Activated CD4-positive, alpha-beta memory T cell treated with anti-CD3 and anti-CD28 coated beads for 36 hours (primary cell): ENCODE results near the gene PSMA2. TPM values are rescaled to one million over a fixed set of nuclear protein-coding genes. Genes with fewer than 3 reads are reported as not detected.
A peak's percentile ranks its signal among the peaks of the same experiment; 100 is the strongest.
"Not testable (repeated sequence)": the region's sequence is repeated elsewhere in the genome, so short reads cannot be mapped to it uniquely, and the experiment has no call there.

Experiments
- CTCF ChIA-PET: fragments of 350-600 bp; sonication (Branson Sonifier 250); formaldehyde crosslinking; loops from one replicate; lab custom pipeline; 2021; ENCODE audit warnings: antibody characterized with exemption, inconsistent platforms; lab: Charles Lee
- POLR2A ChIA-PET: fragments of 350-600 bp; sonication (Branson Sonifier 250); formaldehyde crosslinking; loops from one replicate; lab custom pipeline; 2021; ENCODE audit warnings: antibody characterized with exemption; lab: Charles Lee
- DNase-seq: peaks from one replicate; pipeline ENCODE4 v3.0.0-alpha.2; 2020
- H3K27ac Mint-ChIP-seq: one replicate; pipeline ENCODE4 v1.8.0; 2021; ENCODE audit warnings: mixed read lengths
- H3K27me3 Mint-ChIP-seq: one replicate; pipeline ENCODE4 v1.8.0; 2021; ENCODE audit warnings: mixed read lengths
- H3K36me3 Mint-ChIP-seq: one replicate; pipeline ENCODE4 v1.8.0; 2021; ENCODE audit warnings: mixed read lengths
- H3K4me1 Mint-ChIP-seq: one replicate; pipeline ENCODE4 v1.8.0; 2021; ENCODE audit warnings: low read depth, mixed read lengths
- H3K4me3 Mint-ChIP-seq: one replicate; pipeline ENCODE4 v1.8.0; 2021; ENCODE audit warnings: mild to moderate bottlenecking, mixed read lengths
- H3K9me3 Mint-ChIP-seq: one replicate; pipeline ENCODE4 v1.8.0; 2021; ENCODE audit warnings: mixed read lengths
- intact Hi-C: fragments of 100-400 bp; cut with micrococcal nuclease; formaldehyde crosslinking; loops from one replicate; pipeline ENCODE4 v1.15.1; 2023
- total RNA-seq, 2 experiments: library from RNA; stranded (reverse); gene quantifications; one replicate each; pipeline ENCODE4 v1.2.3, GENCODE V29; 2021

The PSMA2 gene
- total RNA-seq, 2 experiments from 2014 or later = 196 to 200 TPM

DNA sequence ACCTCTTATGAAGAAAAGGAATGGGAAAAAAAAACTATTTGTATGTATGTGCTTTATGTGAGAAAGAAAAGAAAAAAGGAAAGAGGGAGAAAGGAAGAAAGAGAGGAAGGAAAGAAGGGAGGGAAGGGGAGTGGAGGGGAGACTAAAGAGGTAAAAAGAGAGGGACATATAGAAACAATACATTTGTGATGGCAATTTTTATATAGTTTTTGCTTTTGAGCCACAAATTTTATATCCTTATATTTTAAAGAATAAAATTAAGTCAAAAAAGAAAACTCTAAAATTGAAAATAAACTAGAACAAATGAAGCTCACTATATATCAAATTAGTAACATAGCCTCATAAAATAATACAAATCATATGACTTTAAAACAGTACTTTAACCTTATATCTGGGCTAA lies 31.1 kb downstream of the PSMA2 start:
- Mint-ChIP-seq H3K4me3 (no peak overlapping the region), H3K4me1 (peaks cover 3% of the 10 kb centered on the region), H3K9me3 (peaks cover 2% of the 10 kb centered on the region), H3K36me3 (no peaks in the 10 kb centered on the region), H3K27ac (no peak overlapping the region), H3K27me3 (no peaks in the 10 kb centered on the region)
- POLR2A ChIA-PET = no interaction called here
- CTCF ChIA-PET = no interaction called here
- no peak for DNase-seq
- intact Hi-C loops = no loop called here

DNA sequence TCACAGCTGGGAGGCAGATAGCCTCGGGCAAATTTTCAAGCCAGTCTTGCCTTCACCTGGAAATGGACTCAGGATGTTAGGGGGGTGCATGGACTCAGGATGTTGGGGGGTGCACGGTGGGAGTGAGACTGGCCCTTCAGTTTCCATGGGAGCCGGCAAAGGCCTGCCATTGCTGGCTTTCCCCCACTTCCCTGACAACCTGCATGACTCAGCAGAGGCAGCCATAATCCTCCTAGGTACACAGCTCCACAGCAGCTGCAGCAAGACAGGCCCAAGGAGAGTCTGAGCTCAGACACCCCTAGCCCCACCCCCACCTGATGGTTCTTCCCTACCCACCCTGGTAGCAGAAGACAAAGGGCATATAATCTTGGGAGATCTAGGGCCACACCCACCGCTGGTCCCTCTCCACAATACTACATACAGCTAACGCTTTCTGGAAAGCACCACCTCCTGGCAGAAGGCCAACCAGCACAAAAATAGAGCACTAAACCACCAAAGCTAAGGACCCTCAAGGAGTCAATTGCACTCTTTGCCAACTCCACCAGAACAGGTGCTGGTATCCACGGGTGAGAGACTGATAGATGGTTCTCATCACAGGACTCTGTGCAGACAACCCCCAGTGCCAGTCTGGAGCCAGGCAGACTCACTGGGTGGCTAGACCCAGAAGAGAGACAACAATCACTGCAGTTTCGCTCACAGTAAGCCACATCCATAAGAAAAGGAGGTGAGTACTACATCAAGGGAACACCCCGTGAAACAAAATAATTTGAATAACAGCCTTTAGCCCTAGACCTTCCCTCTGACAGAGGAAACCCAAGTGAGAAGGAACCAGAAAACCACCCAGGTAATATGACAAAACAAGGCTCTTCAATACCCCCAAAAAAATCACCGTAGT lies 38.4 kb downstream of the PSMA2 start:
- CTCF ChIA-PET = no interaction called here
- H3K4me3 Mint-ChIP-seq = no peak overlapping the region
- peaks cover 20% of the 10 kb centered on the region for H3K9me3 Mint-ChIP-seq
- no peak for DNase-seq
- H3K36me3 Mint-ChIP-seq = peaks cover 16% of the 10 kb centered on the region
- peaks cover 5% of the 10 kb centered on the region for H3K4me1 Mint-ChIP-seq
- H3K27me3 Mint-ChIP-seq = peaks cover 2% of the 10 kb centered on the region
- no peak overlapping the region for H3K27ac Mint-ChIP-seq
- intact Hi-C loops = no loop called here
- POLR2A ChIA-PET = no interaction called here

DNA sequence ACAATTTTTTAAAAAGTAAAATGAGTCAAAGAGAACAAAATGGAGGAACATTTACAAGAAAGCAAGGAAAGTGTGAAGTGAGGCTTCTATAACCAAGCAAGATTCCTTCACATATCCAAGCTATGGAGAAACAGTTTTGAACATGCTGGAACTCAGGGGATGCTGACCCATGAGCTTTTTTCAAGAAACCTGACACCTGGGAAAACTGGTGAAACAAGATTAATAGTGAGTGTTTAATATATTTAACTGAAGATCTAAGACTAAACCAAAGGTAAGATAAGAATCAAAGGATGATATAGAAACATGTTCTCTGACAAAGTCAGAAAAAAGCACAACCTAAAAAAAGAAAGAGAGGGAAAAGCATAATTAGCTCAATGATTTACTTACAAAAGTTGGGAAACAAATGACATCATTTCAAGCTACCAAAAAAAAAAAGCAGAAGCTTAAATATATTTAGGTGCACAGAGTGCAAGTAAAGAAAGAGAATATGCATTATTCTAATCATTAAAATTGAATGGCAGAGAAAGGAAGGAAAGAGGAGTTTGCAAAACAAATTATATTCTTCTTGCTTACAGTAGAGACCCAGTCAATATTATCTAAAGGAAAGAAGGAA lies 45.0 kb downstream of the PSMA2 start:
- ChIA-PET CTCF (interaction anchor here (0.6 to 3.1 kb wide), 7 partner anchors 8 to 946 kb away, joined by 3 to 19 read pairs (median 4); partner anchors contain the start of gene C7orf25), POLR2A (interaction anchor here (1.2 kb wide), 1 partner anchor 45 kb away, joined by 3 read pairs; the partner anchor contains the start of genes MRPL32 and PSMA2)
- H3K27me3 Mint-ChIP-seq = peaks cover 9% of the 10 kb centered on the region
- H3K4me1 Mint-ChIP-seq = peaks cover 11% of the 10 kb centered on the region
- DNase-seq = no peak
- H3K9me3 Mint-ChIP-seq = no peaks in the 10 kb centered on the region
- intact Hi-C loops = loop anchor here (10.0 kb wide), 1 partner anchor 652 kb away; the partner anchor contains the start of gene GLI3
- no peaks in the 10 kb centered on the region for H3K36me3 Mint-ChIP-seq
- H3K27ac Mint-ChIP-seq = no peak overlapping the region
- H3K4me3 Mint-ChIP-seq = no peak overlapping the region

DNA sequence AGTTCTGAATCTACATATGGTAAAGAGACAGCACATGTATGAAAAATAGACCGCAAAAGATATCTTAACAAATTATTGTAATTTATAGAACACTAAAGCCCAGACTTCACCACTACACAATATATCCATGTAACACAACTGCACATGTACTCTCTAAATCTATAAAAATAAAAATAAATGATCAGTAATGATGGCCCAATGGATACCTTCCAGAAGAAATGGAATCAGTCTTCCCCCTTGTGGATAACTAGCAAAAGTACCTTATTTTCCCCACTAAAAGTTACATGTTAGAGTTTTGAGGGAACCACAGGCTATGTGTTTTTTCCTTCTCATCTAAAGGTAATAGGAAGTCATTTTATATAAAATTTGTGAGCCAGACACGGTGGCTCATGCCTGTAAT lies 45.8 kb downstream of the PSMA2 start:
- intact Hi-C loops = loop anchor here (10.0 kb wide), 1 partner anchor 651 kb away; the partner anchor contains the start of gene GLI3

DNA sequence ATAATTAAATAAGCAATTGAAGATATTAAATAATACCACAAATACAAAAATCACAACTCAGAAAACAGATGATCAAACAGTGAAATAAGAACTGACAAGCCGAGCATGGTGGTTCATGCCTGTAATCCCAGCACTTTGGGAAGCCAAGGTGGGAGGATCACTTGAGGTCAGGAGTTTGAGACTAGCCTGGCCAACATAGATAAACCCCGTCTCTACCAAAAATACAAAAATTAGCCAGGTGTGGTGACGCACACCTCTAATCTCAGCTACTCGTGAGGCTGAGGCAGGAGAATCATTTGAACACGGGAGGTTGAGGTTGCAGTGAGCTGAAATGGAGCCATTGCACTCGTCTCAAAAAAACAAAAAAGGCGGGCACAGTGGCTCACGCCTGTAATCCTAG lies 46.8 kb downstream of the PSMA2 start:
- H3K27ac Mint-ChIP-seq, H3K27me3 Mint-ChIP-seq, H3K36me3 Mint-ChIP-seq, POLR2A ChIA-PET, H3K9me3 Mint-ChIP-seq, DNase-seq, H3K4me3 Mint-ChIP-seq: not testable (repeated sequence)
- CTCF ChIA-PET = interaction anchor here (2.3 kb wide), 1 partner anchor 944 kb away, joined by 9 read pairs; no protein-coding TSS in a partner anchor
- intact Hi-C loops = loop anchor here (10.0 kb wide), 1 partner anchor 650 kb away; the partner anchor contains the start of gene GLI3
- H3K4me1 Mint-ChIP-seq = peaks cover 11% of the 10 kb centered on the region

More for the DNA sequence above, 45.8 kb downstream of the PSMA2 start:
- Mint-ChIP-seq H3K9me3 (no peaks in the 10 kb centered on the region), H3K4me3 (no peak overlapping the region), H3K27ac (no peak overlapping the region), H3K4me1 (peaks cover 11% of the 10 kb centered on the region), H3K27me3 (peaks cover 10% of the 10 kb centered on the region), H3K36me3 (no peaks in the 10 kb centered on the region)
- POLR2A ChIA-PET = no interaction called here
- CTCF ChIA-PET = interaction anchor here (0.6 to 3.1 kb wide), 6 partner anchors 9 to 945 kb away, joined by 3 to 19 read pairs (median 6); no protein-coding TSS in a partner anchor
- no peak for DNase-seq

DNA sequence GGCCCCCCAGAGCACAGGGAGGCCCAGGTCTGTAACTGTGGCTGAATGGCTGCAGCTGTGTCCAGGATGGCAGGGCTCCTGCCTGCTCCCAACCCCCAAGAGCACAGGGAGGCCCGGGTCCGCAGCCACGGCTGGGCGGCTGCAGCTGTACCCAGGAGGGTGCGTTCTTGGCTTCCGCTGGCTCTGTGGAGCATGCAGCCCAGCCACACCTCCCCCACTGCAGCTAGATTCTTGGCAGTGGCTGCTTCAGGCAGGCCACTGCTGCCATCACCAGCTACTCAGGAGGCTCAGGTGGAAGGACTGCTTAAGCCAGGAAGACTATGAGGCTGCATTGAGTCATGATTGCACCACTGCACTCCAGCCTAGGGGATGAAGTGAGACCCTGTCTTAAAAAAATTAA lies 48.0 kb downstream of the PSMA2 start:
- H3K27me3 Mint-ChIP-seq = peaks cover 11% of the 10 kb centered on the region
- ChIA-PET POLR2A (no interaction called here), CTCF (no interaction called here)
- peaks cover 8% of the 10 kb centered on the region for H3K4me1 Mint-ChIP-seq
- intact Hi-C loops = loop anchor here (10.0 kb wide), 1 partner anchor 649 kb away; the partner anchor contains the start of gene GLI3
- no peak overlapping the region for H3K4me3 Mint-ChIP-seq
- H3K36me3 Mint-ChIP-seq = no peaks in the 10 kb centered on the region
- no peak for DNase-seq
- H3K27ac Mint-ChIP-seq = no peak overlapping the region
- H3K9me3 Mint-ChIP-seq = no peaks in the 10 kb centered on the region

DNA sequence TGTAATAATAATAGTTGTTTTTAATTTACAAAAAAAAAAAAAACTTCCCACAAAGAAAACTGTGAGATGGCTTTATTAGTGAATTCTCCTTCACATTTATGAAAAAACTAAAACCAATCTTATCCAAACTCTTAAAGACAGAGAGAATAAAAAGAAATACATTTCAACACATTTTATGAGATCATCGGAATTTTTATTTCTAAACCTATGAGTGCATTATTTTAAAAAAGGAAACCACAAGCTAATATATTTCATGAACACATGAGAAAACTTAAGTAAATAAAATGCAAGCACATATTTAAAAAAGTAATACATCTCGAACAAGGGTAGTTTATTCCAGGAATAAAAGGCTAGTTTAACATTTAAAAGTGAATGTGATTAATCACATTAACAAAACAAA lies 51.6 kb downstream of the PSMA2 start:
- no peaks in the 10 kb centered on the region for H3K4me1 Mint-ChIP-seq
- H3K4me3 Mint-ChIP-seq = no peak overlapping the region
- POLR2A ChIA-PET = no interaction called here
- no peaks in the 10 kb centered on the region for H3K9me3 Mint-ChIP-seq
- no peaks in the 10 kb centered on the region for H3K36me3 Mint-ChIP-seq
- CTCF ChIA-PET = interaction anchor here (1.1 kb wide), 1 partner anchor 61 kb away, joined by 4 read pairs; no protein-coding TSS in a partner anchor
- peaks cover 5% of the 10 kb centered on the region for H3K27me3 Mint-ChIP-seq
- no peak overlapping the region for H3K27ac Mint-ChIP-seq
- DNase-seq = no peak
- intact Hi-C loops = loop anchor here (10.0 kb wide), 1 partner anchor 646 kb away; the partner anchor contains the start of gene GLI3

DNA sequence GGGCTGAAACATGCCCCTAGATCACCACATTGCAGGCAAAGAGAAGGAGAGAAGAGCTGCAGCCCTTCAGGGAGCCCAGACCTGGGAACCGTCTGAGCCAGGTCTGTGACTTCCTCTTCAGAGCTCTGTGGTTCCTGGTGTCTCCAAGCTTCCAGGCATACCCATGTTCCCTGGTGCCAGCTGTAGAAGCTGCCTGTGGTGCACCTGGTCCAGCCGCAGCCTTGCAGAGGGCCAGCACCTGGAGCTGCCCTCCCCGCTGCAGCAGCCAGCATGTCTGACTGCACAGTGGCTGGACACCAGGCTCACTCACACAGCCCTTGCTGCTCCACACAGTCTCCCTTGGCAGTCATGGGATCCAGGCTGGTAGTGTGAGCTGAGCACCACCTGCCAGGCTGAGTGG lies 53.7 kb downstream of the PSMA2 start:
- DNase-seq = no peak
- POLR2A ChIA-PET = no interaction called here
- H3K27me3 Mint-ChIP-seq = peaks cover 5% of the 10 kb centered on the region
- CTCF ChIA-PET = interaction anchor here (0.8 to 3.2 kb wide), 6 partner anchors 9 to 937 kb away, joined by 3 to 21 read pairs (median 10); no protein-coding TSS in a partner anchor
- H3K4me1 Mint-ChIP-seq = no peaks in the 10 kb centered on the region
- no peak overlapping the region for H3K27ac Mint-ChIP-seq
- no peaks in the 10 kb centered on the region for H3K9me3 Mint-ChIP-seq
- intact Hi-C loops = loop anchor here (10.0 kb wide), 1 partner anchor 384 kb away; no protein-coding TSS in a partner anchor
- H3K36me3 Mint-ChIP-seq = no peaks in the 10 kb centered on the region
- H3K4me3 Mint-ChIP-seq = no peak overlapping the region

DNA sequence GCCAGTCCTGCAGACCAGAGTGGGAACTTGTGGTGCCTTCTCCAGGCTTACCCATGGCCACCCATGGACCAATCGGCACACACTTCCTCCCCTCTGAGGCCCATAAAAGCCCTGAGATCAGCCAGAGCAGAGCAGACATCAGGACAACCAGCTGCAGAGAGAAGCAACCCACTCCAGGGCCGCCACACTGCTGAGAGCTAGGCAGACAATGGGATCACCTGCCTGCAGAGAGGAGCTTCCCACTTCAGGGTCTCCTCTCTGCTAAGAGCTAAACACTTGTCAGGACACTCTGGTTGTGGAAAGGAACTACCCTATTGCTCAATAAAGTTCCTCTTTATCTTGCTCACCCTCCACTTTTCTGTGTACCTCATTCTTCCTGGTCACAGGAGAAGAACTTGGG lies 54.1 kb downstream of the PSMA2 start:
- ChIA-PET POLR2A (no interaction called here), CTCF (interaction anchor here (0.8 to 3.2 kb wide), 8 partner anchors 10 to 937 kb away, joined by 3 to 21 read pairs (median 10); no protein-coding TSS in a partner anchor)
- H3K27me3 Mint-ChIP-seq = peaks cover 5% of the 10 kb centered on the region
- no peaks in the 10 kb centered on the region for H3K9me3 Mint-ChIP-seq
- H3K27ac Mint-ChIP-seq = no peak overlapping the region
- intact Hi-C loops = loop anchor here (2.0 to 10.0 kb wide), 2 partner anchors 383 to 935 kb away; no protein-coding TSS in a partner anchor
- DNase-seq = no peak
- H3K36me3 Mint-ChIP-seq = no peaks in the 10 kb centered on the region
- H3K4me1 Mint-ChIP-seq = no peaks in the 10 kb centered on the region
- no peak overlapping the region for H3K4me3 Mint-ChIP-seq

DNA sequence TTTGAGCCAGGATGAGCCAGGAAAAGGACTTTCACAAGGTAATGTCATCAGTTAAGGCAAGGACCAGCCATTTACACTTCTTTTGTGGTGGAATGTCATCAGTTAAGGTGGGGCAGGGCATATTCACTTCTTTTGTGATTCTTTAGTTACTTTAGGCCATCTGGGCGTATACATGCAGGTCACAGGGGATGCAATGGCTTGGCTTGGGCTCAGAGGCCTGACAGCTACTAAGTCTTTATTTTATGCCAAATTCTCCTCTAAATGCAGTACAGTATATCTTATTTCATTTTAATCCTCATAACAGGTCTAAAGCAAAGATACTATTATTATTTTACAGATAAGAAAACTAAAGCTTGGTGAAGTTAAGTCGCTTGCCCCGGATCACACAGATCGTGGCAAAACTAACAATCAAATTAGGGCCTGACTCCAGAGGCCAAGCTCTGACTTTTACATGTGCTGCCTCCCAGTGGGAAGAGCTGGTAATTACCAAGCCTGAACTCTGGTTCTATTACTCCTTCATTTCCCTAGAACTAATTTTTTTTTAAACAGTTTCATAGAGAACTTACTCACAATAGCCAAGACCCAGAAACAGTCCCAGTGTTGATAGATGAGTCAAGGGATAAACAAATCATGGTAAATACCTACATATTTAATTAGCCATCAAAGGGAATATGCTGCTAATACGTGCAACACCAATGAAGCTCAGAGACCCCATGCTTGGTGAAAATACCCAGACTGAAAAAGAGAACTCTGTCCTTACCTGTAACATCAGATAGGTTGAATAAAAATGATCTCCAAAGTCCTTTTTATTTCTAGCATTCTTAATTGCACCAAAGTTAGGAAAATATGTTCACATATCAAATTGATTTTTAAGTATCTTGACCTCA lies 55.5 kb downstream of the PSMA2 start:
- intact Hi-C loops = loop anchor here (2.0 to 10.0 kb wide), 2 partner anchors 382 to 934 kb away; no protein-coding TSS in a partner anchor
- peaks cover 3% of the 10 kb centered on the region for H3K27me3 Mint-ChIP-seq
- peak; percentile 73 for DNase-seq
- no peak overlapping the region for H3K27ac Mint-ChIP-seq
- no peaks in the 10 kb centered on the region for H3K4me1 Mint-ChIP-seq
- no peaks in the 10 kb centered on the region for H3K9me3 Mint-ChIP-seq
- H3K4me3 Mint-ChIP-seq = no peak overlapping the region
- CTCF ChIA-PET = interaction anchor here (0.7 to 3.2 kb wide), 15 partner anchors 11 to 935 kb away, joined by 3 to 21 read pairs (median 4); no protein-coding TSS in a partner anchor
- no peaks in the 10 kb centered on the region for H3K36me3 Mint-ChIP-seq
- POLR2A ChIA-PET = no interaction called here
